SK-N-MC (cell line): ENCODE data around the gene TLN1.

ENCODE experiments used
- DNase-seq: peaks from one replicate; pipeline ENCODE4 v3.0.0-alpha.2; 2011; ENCODE audit warnings: low read depth, low spot score
- H3K27ac ChIP-seq: fragments of 200-600 bp; sonication (generic); 2 replicates; pipeline ENCODE4 v1.5.1; 2016; ENCODE audit warnings: mixed run types
- H3K36me3 ChIP-seq: fragments of 200-600 bp; sonication (generic); 2 replicates; pipeline ENCODE4 v1.6.1; 2017; ENCODE audit warnings: antibody characterized with exemption, low read length, mixed read lengths; ENCODE audit not compliant: insufficient read depth
- H3K4me3 ChIP-seq: fragments of 200-600 bp; sonication (generic); 2 replicates; pipeline ENCODE4 v1.5.1; 2016
- H3K9ac ChIP-seq: fragments of 200-600 bp; sonication (generic); 2 replicates; pipeline ENCODE4 v1.8.0; 2017; ENCODE audit warnings: mixed run types, mixed read lengths; ENCODE audit not compliant: insufficient read length
- H3K9me3 ChIP-seq: fragments of 200-600 bp; sonication (generic); 2 replicates; pipeline ENCODE4 v1.6.1; 2017; ENCODE audit warnings: low read depth, mild to moderate bottlenecking, antibody characterized with exemption, low read length, moderate library complexity, mixed read lengths
- EZH2 ChIP-seq: fragments of 200-600 bp; sonication (generic); IDR thresholded peaks from one replicate; pipeline ENCODE4 v1.6.1; 2017; ENCODE audit warnings: antibody characterized with exemption
- FOXP2 ChIP-seq: optimal IDR thresholded peaks from 2 replicates; pipeline ENCODE3; 2011; ENCODE audit warnings: mild to moderate bottlenecking, moderate library complexity; ENCODE audit not compliant: insufficient read depth; ENCODE audit errors: extremely low read length, control extremely low read depth
- POLR2AphosphoS5 ChIP-seq: IDR thresholded peaks from 2 replicates; pipeline ENCODE4 v1.6.1; 2012; ENCODE audit warnings: mild to moderate bottlenecking, low read depth, low read length, borderline replicate concordance

The TLN1 gene

GRCh38 chr9:35711501-35712428 lies 20.2 kb downstream of the TLN1 start:
- H3K27ac ChIP-seq = no peak overlapping the region
- H3K9me3 ChIP-seq = no peaks in the 10 kb centered on the region
- DNase-seq = no peak
- H3K4me3 ChIP-seq = no peak overlapping the region
- H3K9ac ChIP-seq = no peak overlapping the region
- TF ChIP-seq EZH2 = no peak
- TF ChIP-seq FOXP2 = no peak
- TF ChIP-seq POLR2AphosphoS5 = no peak
- peaks cover 78% of the 10 kb centered on the region for H3K36me3 ChIP-seq

- Histone ChIP-seq H3K4me3 (no peak overlapping the region), H3K9me3 (no peaks in the 10 kb centered on the region), H3K27ac (no peak overlapping the region), H3K9ac (no peak overlapping the region), H3K36me3 (peaks cover 79% of the 10 kb centered on the region)
- no peak for TF ChIP-seq EZH2
- DNase-seq = no peak
These were observed 21.0 kb downstream of the TLN1 start for GRCh38 chr9:35710818-35711500.

GRCh38 chr9:35708146-35708545 lies 23.8 kb downstream of the TLN1 start:
- Histone ChIP-seq H3K27ac (no peak overlapping the region), H3K9me3 (no peaks in the 10 kb centered on the region), H3K4me3 (no peak overlapping the region), H3K9ac (no peak overlapping the region), H3K36me3 (peaks cover 85% of the 10 kb centered on the region)
- no peak for DNase-seq
- no peak for TF ChIP-seq FOXP2
- no peak for TF ChIP-seq POLR2AphosphoS5
- TF ChIP-seq EZH2 = no peak

- Histone ChIP-seq H3K9me3 (no peaks in the 10 kb centered on the region), H3K4me3 (no peak overlapping the region), H3K27ac (no peak overlapping the region), H3K9ac (no peak overlapping the region), H3K36me3 (peaks cover 87% of the 10 kb centered on the region)
- TF ChIP-seq EZH2 = no peak
- TF ChIP-seq POLR2AphosphoS5 = no peak
- no peak for TF ChIP-seq FOXP2
- DNase-seq = no peak
These were observed 25.0 kb downstream of the TLN1 start for GRCh38 chr9:35706951-35707350.

- Histone ChIP-seq H3K36me3 (peaks cover 86% of the 10 kb centered on the region), H3K27ac (no peak overlapping the region), H3K9ac (no peak overlapping the region), H3K9me3 (no peaks in the 10 kb centered on the region), H3K4me3 (no peak overlapping the region)
- TF ChIP-seq POLR2AphosphoS5 (no peak), FOXP2 (no peak), EZH2 (no peak)
- DNase-seq = no peak
These were observed 26.1 kb downstream of the TLN1 start for GRCh38 chr9:35705836-35706430.

- Histone ChIP-seq H3K4me3 (no peak overlapping the region), H3K9me3 (no peaks in the 10 kb centered on the region), H3K9ac (no peak overlapping the region), H3K36me3 (peaks cover 86% of the 10 kb centered on the region), H3K27ac (no peak overlapping the region)
- no peak for TF ChIP-seq FOXP2
- no peak for TF ChIP-seq EZH2
- no peak for TF ChIP-seq POLR2AphosphoS5
- no peak for DNase-seq
These were observed 26.6 kb downstream of the TLN1 start for GRCh38 chr9:35705372-35705771.

- no peak for DNase-seq
- Histone ChIP-seq H3K9me3 (no peaks in the 10 kb centered on the region), H3K36me3 (peaks cover 96% of the 10 kb centered on the region), H3K9ac (no peak overlapping the region), H3K27ac (no peak overlapping the region), H3K4me3 (no peak overlapping the region)
- no peak for TF ChIP-seq EZH2
- TF ChIP-seq FOXP2 = no peak
- TF ChIP-seq POLR2AphosphoS5 = no peak
These were observed 27.9 kb downstream of the TLN1 start for GRCh38 chr9:35703906-35704672.

- no peak overlapping the region for H3K4me3 ChIP-seq
- H3K36me3 ChIP-seq = peaks cover 98% of the 10 kb centered on the region
- H3K9ac ChIP-seq = no peak overlapping the region
- H3K9me3 ChIP-seq = no peaks in the 10 kb centered on the region
- no peak overlapping the region for H3K27ac ChIP-seq
- no peak for DNase-seq
- TF ChIP-seq POLR2AphosphoS5 = no peak
- TF ChIP-seq FOXP2 = no peak
- no peak for TF ChIP-seq EZH2
These were observed 29.3 kb downstream of the TLN1 start for GRCh38 chr9:35702696-35703095.
